Stimulated activated CD8-positive, alpha-beta memory T cell treated with anti-CD3 and anti-CD28 coated beads, Interleukin-2, amount 100 ng/mL, for 48 hours (primary cell): Measurements from ENCODE around the gene ZNF689.

Source experiments
- DNase-seq, 2 donors: peaks; one replicate each; pipeline ENCODE4 v3.0.0-alpha.2; 2020; ENCODE audit warnings: low read depth in 2 of 2

The ZNF689 gene

GRCh38 chr16:30562021-30562420, 48.2 kb downstream of the ZNF689 start:
- DNase-seq, result no peak

DNA sequence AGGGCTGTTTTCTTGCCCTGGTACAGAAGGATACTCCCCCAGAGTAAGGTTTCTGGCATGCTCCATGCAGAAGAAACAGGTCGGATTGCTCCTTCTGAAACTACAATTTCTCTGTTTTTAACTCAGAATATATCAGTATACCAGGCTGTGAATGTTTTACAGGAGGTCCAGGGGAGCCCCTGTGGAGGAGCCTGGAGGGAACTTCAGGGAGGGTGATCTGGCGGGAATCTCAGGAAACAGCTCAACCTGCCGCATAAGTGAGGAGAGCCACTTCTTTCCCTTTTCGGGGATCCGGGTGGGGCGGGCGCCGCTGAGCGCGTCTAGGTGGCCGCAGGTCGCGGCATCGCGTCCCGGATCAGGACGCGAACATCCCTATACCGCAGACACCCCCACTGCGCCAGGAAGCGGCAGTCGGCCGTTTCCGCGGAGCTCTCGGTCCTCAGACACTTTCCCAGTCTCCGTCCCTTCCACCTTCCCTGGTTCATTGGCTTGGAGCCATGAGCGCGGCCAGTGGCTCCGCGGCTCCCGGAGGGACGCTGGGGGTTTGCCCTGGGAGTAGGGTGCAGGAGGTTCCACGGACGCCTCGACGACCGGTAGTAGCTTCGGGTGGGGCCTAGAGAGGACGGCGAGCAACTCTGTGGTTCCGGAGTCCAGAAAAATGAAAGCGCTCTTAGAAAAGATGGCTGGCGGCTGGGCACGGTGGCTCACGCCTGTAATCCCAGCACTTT, 48.9 kb downstream of the ZNF689 start:
- no peak for DNase-seq

DNA sequence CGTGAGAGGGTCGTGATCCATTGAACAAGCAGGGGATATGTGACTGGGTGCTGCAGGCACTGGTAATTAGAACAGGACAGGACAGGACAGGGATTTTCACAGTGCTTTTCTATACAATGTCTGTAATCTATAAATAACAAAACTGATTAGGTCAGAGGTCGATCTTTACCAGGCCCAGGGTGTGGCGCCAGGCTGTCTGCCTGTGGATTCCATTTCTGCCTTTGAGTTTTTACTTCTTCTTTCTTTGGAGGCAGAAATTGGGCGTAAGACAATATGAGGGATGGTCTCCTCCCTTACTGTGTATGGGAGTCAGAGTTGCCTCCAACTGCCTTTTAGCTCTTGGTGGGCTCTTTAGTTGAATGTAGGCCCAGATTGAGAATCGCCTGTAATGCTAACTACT, 50.5 kb downstream of the ZNF689 start:
- no peak for DNase-seq

GRCh38 chr16:30558789-30559377, 51.3 kb downstream of the ZNF689 start:
- no peak for DNase-seq

- DNase-seq, result peak; percentile 94
Measured at GRCh38 chr16:30557957-30558788, 52.0 kb downstream of the ZNF689 start, which contains the start of gene ZNF764. TSS of gene ZNF764 (minus strand) at chr16:30558374. CDS start at chr16:30558182, 192 bp downstream.

GRCh38 chr16:30557707-30557956, 52.6 kb downstream of the ZNF689 start:
- no peak for DNase-seq

DNA sequence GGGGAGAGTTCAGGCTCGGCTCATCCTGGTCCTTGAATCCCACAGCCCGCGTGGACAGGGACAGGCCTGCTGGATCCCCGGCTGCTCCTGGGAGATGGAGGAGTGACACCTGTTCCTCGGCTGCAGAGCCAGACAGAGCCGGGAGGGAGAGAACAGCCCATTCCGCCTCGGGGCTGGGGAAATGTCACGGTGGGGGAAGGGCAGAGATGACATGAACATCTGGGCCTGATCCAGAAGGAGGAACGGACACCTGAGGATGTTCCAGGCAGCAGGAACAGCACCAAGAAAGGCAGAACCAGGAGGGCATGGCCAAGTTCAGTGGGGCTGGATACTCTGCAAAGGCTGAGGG, 54.1 kb downstream of the ZNF689 start:
- no peak for DNase-seq

GRCh38 chr16:30555315-30556124, 54.7 kb downstream of the ZNF689 start:
- DNase-seq, result no peak

GRCh38 chr16:30554557-30555314, 55.5 kb downstream of the ZNF689 start:
- DNase-seq, result no peak

DNA sequence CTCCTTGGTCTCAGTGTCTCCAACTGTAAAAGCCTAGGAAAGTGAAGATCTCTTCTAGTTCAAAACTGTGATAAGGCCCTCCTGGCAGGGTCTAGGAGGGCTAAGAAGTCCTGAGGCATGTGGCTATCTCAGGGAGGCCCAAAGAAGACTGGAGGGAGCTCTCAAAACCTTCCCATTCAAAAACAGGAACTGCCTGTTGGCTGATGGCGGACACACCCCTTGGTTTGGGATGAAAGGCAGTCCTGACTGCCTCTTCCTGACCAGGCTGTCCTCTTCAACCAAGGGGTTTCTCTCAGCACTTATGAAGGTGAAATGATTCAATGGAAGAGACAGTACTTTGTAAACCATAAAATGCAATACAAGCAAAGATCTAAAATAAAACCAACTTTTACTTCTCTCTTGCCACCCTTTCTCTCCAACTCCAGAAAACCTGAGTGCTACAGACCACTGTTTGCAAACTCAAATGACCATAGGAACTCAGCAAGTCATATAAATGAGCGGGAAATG, 56.7 kb downstream of the ZNF689 start:
- DNase-seq, result no peak

DNA sequence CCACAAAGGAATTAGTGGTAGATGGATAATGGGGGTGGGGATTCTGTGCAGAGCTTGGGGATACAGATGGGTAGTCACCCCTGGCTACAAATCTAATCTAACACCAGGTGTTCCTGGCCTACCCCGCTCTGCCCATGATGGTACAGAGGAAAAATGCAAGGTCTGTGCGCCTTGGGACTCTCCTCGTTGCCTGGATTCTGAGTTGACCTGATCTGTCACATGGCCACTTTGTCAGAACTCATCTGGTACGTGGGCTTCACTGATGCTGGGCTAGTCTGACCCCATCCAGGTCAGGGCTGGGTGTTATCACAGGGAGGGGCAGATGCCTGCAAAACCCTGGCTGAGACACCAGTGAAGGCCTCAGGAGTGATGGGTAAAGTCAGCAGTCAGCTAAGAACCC, 57.2 kb downstream of the ZNF689 start:
- DNase-seq, result no peak
